ENCODE measurements around the gene HSPA2. TPM values are rescaled to one million over a fixed set of nuclear protein-coding genes. Genes with fewer than 3 reads are reported as not detected.
"Not testable (repeated sequence)": the region's sequence is repeated elsewhere in the genome, so short reads cannot be mapped to it uniquely, and the experiment has no call there.

Gene HSPA2
- total RNA-seq, 1 donor from 2014 or later, result 14.5 TPM

- no peak for DNase-seq (ENCODE audit: extremely low read depth, low read depth, low spot score)
Measured at GRCh38 chr14:64556526-64556925, 16.0 kb downstream of the HSPA2 start.

- DNase-seq (ENCODE audit: extremely low read depth, low read depth, low spot score), result not testable (repeated sequence)
Measured at GRCh38 chr14:64558216-64558615, 17.7 kb downstream of the HSPA2 start.

- DNase-seq (ENCODE audit: extremely low read depth, low read depth, low spot score), result no peak
Measured at GRCh38 chr14:64561631-64562030, 21.1 kb downstream of the HSPA2 start.

- no peak for DNase-seq (ENCODE audit: extremely low read depth, low read depth, low spot score)
Measured at GRCh38 chr14:64562436-64562835, 21.9 kb downstream of the HSPA2 start.

- DNase-seq (ENCODE audit: extremely low read depth, low read depth, low spot score), result no peak
Measured at GRCh38 chr14:64563696-64564095, 23.2 kb downstream of the HSPA2 start.

GRCh38 chr14:64566651-64567122 lies 26.1 kb downstream of the HSPA2 start:
- DNase-seq (ENCODE audit: extremely low read depth, low read depth, low spot score), result no peak

GRCh38 chr14:64569138-64569631 lies 28.6 kb downstream of the HSPA2 start:
- DNase-seq (ENCODE audit: extremely low read depth, low read depth, low spot score), result no peak

GRCh38 chr14:64569646-64570045 lies 29.1 kb downstream of the HSPA2 start:
- DNase-seq (ENCODE audit: extremely low read depth, low read depth, low spot score), result not testable (repeated sequence)

GRCh38 chr14:64572386-64573104 lies 32.0 kb downstream of the HSPA2 start:
- DNase-seq (ENCODE audit: extremely low read depth, low read depth, low spot score), result no peak

- DNase-seq (ENCODE audit: extremely low read depth, low read depth, low spot score), result no peak
Measured at GRCh38 chr14:64573109-64573508, 32.6 kb downstream of the HSPA2 start.

GRCh38 chr14:64574371-64575107 lies 34.0 kb downstream of the HSPA2 start:
- no peak for DNase-seq (ENCODE audit: extremely low read depth, low read depth, low spot score)

GRCh38 chr14:64577211-64577610 lies 36.7 kb downstream of the HSPA2 start:
- DNase-seq (ENCODE audit: extremely low read depth, low read depth, low spot score), result no peak

GRCh38 chr14:64580467-64580866 lies 39.9 kb downstream of the HSPA2 start:
- DNase-seq (ENCODE audit: extremely low read depth, low read depth, low spot score), result no peak

GRCh38 chr14:64581363-64581762 lies 40.8 kb downstream of the HSPA2 start:
- DNase-seq (ENCODE audit: extremely low read depth, low read depth, low spot score), result no peak

GRCh38 chr14:64581817-64582216 lies 41.3 kb downstream of the HSPA2 start:
- no peak for DNase-seq (ENCODE audit: extremely low read depth, low read depth, low spot score)

- no peak for DNase-seq (ENCODE audit: extremely low read depth, low read depth, low spot score)
Measured at GRCh38 chr14:64584190-64584589, 43.6 kb downstream of the HSPA2 start.

- no peak for DNase-seq (ENCODE audit: extremely low read depth, low read depth, low spot score)
Measured at GRCh38 chr14:64591809-64592208, 51.3 kb downstream of the HSPA2 start.

Other genes starting within 250 kb of the HSPA2 start
- 0.05 and 0.06 TPM in 2 replicates for gene ESR2, start 246.4 kb upstream of the HSPA2 start, total RNA-seq
- 34.1 and 43.3 TPM in 2 replicates for gene MTHFD1, start 152.4 kb upstream of the HSPA2 start, total RNA-seq
- gene AKAP5, start 75.2 kb upstream of the HSPA2 start, total RNA-seq, result 0.48 and 0.76 TPM in 2 replicates
- gene ZBTB25, start 36.9 kb upstream of the HSPA2 start, total RNA-seq, result 2.6 and 4.1 TPM in 2 replicates
- gene ZBTB1, start 36.0 kb upstream of the HSPA2 start, total RNA-seq, result 31.0 and 34.2 TPM in 2 replicates
- gene PPP1R36, start 9.2 kb downstream of the HSPA2 start, total RNA-seq, result not detected in 2 replicates
- gene PLEKHG3, start 163.7 kb downstream of the HSPA2 start, total RNA-seq, result 13.9 and 16.7 TPM in 2 replicates

All from glomerular endothelial cell (primary cell).